COLO668 (cell line): Measurements from ENCODE around the gene VSTM4.

Source experiments
- DNase-seq: peaks from one replicate; lab custom pipeline; 2025; ENCODE audit not compliant: unreplicated experiment; lab: John Stamatoyannopoulos, UW

Gene VSTM4

DNA sequence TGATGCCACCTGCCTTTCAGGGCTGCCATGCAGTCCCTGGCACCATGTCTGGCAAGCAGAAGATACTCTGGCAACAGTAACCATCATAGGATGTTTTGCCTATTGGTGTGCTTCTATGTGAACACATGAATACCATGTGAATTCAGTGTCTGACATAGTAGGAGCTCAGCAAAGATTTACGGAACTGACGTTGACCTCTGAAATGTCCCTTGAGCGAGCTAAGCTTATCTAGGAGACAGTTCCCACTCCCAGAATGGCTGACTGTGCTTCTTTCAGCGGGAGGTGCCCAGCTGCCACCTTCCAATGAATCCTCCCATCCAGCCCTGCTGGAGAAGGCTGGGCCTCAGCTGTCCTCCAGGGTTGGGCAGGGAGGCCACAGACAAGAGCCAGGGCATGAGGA lies 104.5 kb downstream of the VSTM4 start:
- DNase-seq = no peak

DNA sequence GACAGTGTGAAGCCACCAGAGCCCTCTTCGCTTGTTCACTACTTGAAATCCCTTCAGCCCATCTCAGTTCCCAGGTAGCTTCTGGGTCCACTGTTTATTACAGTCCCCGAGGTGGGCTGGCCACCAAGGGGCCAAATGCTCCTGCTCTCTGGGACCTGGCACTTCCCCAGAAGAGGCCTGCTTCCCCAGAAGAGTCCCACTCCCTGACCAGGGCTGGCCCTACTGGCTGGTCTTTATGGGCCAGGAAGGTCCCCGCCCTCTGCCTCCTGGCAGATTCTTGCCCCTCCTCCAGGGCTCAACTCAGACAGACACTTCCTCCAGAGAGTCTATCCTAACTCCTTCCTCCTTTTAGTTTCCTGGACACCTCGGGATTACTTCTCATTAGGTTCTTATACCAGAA lies 105.0 kb downstream of the VSTM4 start:
- DNase-seq = no peak

DNA sequence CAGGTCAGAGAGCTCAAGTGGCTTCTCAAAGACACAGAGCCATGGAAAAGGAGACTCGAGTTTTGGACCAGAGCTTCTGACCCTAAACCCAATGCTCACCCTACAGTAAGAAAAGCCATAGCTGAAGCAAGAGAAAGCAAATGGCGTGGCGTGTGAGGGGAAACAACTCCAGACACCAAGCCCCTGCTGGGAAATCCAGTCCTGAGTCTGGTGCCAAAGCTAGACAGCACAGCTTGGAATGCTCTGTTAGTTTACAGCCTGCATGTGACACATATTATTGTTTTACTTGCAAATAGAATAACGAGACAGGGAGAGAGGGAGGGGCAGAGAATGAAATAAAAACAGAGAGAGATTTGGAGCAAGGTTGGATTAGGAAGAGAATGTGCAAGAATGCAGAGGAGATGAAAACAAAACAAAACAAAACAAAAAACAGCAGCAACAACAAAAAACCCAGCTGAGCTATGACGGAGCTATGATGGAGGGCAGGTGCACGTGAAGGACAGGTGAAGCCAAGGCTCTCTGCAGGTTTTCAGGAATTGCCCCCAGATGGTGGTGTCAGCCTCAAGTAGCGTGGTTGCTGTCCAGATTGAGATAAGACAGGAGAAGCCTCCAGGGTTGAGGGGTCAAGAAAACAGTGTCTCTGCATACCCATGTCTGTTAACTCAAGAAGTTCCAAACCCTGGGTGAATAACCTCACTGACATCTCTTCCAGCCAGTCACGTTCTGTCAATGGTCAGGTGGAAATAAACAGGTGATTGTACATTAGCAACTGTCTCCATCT lies 105.9 kb downstream of the VSTM4 start:
- DNase-seq = no peak

DNA sequence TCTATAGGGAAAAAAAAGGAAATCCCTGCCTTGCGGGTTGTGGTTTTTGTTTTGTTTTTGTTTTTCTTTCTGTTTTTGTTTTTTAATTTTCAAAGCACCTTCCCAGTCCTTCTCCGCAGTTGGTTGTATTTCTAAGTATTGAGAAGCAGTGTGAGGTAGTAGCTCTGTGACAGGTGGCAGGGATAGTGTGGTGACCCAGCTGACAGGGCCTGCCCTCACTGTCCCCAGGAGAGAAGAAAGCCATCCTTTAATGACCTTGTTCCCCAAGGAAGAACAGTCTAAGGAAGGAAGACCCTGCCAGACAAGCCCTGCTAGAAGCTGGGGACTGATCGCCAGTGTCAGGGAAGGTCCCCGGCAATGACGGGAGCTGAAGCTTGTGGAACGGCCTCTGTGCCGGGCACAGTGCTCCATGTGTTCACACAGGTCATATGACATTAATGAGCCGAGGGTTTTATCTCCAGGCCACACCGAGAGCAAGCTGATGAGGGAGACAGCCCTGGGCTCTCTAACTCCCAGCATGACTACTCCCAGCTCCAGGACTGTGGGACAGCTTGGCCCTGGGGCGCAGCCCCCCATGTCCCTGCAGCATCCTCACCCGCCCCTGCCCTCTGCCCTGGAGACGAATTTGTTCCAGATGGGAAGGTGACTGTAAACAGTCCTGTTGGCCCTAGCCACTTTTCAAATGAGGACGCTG lies 106.7 kb downstream of the VSTM4 start:
- no peak for DNase-seq

DNA sequence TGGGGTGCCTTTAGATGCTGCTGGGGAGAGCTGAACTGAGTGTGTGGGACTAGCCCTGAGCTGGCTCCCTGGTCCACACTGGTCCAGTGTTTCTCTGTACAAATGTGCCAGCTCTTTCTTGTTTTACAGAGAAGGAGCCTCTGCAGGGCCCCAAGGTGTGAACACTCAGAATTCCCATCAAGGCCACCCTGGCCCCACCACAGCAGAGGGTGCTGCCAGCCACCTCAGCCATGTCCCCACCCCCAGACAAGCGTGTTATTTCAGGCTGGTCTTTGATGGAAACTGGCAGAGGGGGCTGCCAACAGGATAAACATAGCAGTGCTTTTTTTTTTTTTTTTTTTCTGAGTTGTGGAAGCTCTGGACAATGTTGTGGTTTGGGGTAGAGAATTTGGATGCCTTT lies 107.2 kb downstream of the VSTM4 start:
- DNase-seq = no peak

DNA sequence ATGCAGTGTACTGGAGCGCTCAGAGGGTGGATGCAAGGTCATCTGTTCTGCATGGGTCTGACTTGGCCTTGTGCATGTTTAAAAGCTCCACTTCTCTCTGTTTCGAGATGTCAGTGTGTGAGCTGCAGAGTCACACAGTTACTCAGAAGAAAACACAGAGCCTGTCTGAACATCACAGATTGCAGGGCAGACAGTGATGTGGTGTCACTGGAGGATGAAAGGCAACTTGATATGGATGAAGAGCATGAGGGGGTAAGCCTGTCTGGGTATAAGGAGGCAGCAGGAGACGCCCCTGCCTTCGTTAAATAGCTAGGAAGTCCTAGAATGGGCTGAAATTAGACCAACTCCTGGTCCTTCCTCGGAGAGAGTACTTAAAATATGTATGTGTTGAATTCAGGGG lies 108.2 kb downstream of the VSTM4 start:
- DNase-seq = no peak

DNA sequence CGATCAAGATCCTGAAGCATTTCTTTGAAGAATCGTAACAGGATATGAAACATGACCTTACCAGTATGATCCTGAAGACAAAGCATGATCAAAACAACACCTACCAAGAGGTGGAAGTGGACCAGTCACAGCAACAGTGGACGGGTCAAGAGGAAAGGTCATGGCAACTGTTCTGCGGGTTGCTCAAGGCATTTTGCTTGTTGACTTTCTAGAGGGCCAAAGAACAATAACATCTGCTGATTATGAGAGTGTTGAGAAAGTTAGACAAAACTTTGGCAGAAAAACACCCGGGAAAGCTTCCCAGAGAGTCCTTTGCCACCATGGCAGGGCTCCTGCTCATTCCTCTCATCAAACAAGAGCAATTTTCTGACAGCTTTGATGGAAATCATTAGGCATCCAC lies 110.1 kb downstream of the VSTM4 start:
- DNase-seq = no peak

DNA sequence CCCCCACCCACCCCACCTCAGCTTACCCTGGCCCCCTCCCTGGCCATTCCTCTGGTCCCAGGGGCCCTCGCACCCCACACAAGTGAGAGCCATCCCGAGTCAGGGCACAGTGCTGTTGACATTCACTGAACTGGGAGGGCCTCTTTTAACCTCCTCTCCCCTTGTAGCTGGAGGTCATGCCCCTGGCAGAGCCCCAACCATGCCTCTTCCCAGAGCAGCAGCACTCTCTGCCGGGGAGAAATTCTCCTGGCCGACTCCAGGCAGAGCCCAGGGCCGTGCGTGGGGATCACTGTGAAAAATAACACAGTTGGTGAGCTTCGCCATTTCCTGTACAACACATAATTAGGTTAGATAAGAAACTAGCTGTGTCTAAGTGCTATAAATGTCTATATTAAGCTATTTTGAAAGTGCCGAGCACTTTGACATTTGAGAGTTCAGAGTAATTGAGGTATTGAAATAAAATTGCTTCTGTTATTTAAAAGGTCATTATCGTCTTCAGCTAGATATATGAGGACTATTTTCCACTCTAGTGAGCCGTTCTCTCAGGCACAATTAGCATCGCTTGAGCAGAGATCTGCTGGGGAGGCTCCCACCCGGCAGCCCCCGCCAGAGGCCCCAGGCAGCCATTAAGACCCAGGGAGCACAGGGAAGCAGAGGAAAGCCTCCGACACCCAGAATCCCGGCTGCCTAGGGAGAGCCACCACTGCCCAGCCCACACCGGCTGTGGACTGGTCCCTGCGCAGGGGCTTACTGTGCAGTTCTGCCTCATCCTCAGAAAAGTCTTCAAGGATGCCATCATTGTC lies 113.3 kb downstream of the VSTM4 start:
- no peak for DNase-seq

DNA sequence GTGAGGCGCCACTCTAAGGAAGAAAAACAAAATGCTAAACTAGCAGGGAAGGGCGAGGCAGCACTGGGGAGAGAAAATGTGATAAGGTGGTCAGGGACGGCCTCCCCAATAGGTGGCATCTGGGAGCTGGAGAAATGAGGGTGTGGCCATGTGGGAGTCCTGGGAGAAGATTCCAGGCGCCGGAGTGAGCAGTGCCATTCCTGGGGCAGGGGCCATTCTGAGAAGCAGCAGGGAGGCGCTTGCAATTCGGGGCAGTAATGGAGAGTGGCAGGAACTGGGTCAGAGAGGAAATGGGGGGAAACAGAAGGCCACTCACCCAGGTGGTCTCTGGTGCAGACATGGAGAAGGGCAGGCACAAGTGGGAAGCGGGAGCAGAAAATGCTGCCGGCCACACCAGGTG lies 113.9 kb downstream of the VSTM4 start:
- DNase-seq = no peak

DNA sequence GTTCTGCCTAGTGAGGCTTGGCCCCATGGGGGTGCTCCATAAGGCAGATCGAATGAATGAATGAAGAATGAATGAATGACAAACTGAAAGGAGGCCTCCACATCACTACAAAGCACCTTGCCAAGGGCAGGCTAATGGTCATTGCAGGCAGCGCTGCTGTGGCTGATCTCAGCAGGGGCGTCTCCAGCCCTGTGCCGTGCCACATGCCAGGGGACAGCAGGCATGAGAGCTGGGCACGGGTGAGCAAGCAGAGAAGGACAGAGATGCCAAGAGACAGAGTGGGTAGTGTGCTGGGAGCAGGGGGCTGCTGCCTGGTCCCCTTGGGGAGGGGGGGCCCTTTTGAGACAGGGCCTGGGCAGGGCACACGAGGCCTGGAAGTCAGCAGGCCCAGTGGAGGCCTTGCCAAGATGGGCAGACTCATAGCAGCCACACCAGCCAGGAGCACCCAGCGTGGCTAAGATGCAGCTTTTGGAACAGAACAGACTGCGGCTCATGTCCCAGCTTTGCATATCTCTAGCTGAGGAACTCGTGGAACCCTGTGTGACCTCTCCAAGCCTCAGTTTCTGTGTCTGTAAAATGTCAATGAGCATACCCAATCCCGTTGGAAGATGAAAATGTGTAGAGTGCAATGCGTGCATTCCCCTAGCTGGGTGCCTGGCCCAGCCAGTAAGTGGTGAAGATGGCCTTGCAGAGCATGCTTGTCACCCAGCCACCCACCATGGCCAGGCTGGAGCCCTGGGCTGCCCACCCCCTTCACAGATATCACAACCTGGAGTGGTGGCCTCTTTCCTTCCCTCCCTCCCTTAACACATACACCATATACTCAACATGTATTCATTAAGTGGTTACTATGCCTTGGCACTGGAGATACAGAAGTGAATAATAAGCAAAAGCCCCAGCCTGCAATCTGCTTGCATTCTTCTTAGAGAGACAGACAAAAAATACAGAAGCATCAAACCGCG lies 114.6 kb downstream of the VSTM4 start:
- no peak for DNase-seq

DNA sequence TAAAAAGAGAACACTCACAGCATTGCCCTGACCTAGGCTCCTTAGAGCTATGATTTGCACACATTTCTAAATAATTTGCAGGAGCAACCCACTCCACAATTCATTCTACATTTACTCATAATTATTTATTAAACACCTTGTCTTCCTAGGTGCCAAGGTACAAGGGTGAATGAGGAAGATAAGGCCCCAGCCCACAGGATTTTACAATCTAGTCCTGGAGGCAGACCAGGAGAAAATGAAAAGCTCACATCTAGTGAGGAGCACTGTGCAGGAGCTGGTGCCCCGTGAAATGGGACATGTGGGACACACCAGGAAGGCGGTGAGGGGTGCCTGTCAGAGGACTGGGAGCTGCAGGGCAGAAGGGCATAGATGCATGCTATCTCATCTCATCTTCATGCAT lies 116.0 kb downstream of the VSTM4 start:
- DNase-seq = no peak

DNA sequence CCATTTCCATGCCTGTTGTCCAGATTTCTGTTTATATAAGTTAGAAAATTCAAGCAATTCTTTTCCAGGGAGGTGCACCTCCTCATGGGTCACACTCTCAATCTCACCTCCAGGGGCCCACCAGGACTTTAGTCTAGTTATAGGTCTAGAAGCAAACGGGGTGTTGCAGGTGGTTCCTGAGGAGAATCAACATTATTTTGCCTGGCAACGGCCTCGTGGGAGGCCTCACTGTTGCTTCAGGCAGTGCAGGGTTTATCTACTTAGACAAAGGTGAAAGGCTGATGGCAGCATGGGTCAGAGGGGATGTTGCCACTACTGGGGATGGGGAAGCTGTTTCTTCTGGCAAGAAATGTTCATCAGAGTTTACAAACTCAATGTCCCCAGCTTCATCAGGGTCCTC lies 119.0 kb downstream of the VSTM4 start:
- no peak for DNase-seq

DNA sequence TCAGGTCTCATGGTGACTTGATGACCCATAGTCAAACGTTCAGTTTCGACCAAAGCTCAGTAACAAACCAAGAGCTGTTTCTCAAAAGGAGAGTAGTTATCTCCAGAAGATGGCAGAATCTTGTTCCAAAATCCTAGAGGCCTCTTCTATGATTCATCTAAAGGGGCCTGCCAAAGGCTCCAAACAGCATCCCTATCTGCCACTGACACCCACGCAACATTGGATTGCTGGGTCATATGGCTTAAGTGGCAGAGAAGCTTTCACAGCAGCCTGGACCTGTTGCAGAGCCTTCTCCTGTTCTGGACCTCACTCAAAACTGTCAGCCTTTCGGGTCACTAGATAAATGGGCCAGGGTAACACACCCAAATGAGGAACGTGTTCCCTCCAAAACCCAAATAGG lies 121.7 kb downstream of the VSTM4 start:
- DNase-seq = no peak

DNA sequence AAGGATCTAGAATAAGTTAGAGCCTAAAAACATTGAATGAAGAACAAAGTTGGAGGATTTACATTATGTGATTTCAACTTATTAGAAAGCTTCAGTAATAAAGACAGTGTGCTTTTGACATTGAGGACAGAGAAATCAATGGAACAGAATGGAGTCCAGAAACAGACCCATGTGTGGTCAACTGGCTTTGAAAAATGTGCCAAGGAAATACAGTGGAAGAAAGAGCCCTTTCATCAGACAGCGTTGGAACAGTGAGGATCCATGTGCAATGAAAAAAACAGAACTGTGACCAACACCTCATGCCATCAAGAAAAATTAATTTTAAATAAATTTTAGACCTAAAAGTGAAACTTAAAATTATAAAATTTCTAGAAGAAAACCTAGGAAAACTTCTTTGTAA lies 125.1 kb downstream of the VSTM4 start:
- DNase-seq = no peak

DNA sequence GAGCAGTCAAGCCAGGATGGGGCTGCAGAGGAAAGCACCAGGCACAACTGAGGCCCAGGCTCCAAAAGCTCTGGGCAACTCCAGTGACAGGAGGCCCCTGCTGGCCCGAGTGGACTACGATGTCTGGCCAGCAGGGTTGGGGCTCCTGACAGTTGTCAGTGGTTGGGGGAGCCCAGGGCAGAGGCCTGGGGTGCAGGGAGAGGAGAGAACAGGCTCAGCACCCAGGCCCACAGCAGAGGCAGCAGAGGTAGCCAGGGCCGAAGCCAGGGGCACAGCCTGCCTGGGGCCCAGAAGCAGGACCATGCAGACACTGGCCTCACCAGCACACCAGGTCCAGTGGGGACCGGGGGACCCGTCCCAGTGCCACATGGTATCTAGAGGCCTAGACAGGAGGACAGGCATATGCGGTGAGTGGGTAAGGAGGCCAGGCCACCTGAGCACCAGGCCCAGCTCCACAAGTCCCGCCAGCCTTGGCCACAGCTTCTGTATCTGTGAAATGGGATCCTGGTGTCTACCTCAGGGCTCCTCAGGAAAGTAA lies 129.6 kb downstream of the VSTM4 start:
- no peak for DNase-seq

DNA sequence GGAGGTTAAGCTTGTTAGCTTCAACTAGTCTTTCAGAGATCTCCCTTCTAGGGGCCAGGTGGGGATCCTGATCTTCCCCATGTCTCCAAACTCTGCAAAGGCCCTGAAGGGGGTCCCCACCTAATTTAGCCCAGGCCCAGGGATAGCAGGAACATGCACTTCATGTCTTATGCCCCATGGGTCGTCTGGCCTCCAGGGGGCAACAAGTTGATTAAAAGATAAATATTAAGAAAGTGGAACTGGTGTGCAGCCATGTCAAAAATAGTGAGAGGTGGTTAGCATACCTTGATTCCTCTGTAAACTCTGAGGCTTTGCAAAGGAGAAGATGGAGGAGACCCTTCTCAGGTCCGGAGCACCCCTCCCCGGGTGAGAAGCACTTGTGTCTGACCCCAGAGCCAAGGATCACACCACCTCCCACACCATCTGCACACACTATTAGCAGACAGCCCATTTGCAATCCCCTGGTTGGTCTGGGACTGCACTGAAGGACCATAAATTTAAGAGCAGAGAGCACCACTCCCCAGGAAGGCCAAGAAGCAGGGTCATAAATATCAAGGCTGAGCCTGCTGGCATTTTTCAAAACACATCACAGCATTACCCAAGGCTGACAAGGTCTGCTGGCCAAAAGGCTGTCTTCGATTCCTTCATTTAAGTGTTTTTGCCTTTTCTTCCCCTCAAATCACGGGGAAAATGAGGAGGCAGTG lies 131.5 kb downstream of the VSTM4 start:
- no peak for DNase-seq

DNA sequence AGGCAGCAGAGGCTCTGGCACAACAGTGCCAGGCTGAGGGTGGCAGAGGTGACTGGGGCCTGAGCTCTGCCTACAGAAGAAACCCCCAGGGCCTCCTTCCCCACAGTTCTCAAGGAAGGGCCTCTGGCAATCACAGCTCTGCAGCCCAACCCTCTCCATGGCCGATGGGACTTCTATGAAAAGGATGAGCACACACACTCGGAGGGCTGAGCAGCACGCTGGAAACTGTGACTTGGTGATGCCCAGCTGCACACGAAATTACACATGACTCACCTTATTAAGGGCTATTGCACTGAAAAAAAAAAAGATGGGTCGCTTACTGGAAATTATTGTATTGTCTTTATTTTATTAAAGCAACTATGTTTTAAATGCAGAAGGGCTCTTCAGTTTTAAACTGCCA lies 132.7 kb downstream of the VSTM4 start:
- DNase-seq = no peak

DNA sequence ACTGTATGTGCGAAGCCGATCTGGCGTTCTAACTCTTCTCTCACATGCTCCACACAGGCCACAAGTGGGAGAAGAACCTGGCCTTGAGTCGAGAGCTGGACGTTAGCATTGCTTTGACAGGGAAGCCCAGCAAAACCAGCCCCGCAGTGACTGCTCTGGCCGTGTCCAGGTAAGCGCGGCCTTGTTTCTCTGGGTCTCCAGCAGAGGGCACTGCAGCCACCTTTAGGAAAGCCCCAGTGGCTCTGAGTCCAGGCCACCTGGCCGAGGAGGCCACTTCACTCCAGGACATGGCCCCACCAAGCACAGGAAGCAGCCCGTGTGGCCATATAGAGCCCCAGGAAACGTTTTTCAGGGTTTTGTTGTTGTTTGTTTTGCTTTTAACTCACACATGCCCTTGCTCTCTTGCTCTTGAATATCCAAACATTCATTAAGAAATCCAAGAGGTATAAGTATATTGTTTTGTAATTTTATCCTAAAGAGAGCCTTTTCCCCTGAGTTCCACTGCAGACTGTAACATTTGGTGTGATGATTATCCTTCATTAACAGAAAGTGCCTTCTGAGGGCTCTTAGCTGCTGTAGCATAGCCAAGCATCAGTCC lies 133.9 kb downstream of the VSTM4 start:
- peak; percentile 27 for DNase-seq

DNA sequence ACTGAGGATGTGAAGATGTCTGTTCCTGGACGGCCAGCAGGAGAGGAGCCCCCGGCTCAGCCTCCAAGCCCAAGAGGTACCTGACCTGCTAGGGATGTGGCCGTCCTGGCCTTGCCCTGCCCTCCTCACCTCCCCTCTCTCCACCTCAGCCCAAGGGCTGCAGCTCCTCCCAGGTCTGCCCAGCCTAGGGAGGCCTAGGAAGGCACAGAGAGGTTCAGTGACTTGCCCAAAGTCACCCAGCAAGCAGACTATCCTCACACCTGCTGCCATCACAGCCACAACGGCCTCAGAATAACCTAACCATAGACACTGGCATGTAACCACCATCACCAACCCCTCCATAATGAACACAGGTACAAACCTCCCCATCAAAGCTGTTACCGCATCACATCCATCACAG lies 137.0 kb downstream of the VSTM4 start:
- no peak for DNase-seq

DNA sequence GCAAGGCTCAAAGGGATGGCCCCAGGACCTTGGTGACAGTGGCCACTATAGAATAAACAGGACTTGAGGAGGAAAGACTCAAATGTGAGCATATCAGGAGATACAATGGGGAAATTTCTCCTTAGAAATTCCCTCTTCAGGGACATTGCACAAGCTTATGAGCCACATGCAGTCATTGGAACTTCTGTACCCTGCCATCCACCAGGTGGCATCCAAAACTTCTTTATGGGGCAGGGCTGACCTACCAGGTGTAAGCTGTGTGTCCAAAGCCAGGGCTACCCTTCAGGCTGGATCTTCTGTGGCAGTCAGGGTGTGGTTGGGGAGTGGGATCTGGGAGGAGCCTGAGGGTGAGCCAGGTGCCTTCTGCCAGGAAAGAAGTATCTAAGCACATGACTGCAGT lies 139.1 kb downstream of the VSTM4 start:
- no peak for DNase-seq
